Omental fat pad (tissue), 4 donors: Measurements from ENCODE around the gene COMMD4. TPM values are rescaled to one million over a fixed set of nuclear protein-coding genes. Genes with fewer than 3 reads are reported as not detected.
"Not testable (repeated sequence)": the region's sequence is repeated elsewhere in the genome, so short reads cannot be mapped to it uniquely, and the experiment has no call there.

Experiments
- ATAC-seq: fragments of 150-250 bp; one replicate; pipeline ENCODE4 v1.9.1; 2016; ENCODE audit warnings: mild to moderate bottlenecking, moderate library complexity; ENCODE audit not compliant: low FRiP score
- DNase-seq: peaks from one replicate; pipeline ENCODE4 v3.0.0-alpha.2; 2019; ENCODE audit warnings: low spot score
- CTCF ChIP-seq, 3 donors: fragments of 450-650 bp; IDR thresholded peaks; one replicate each; pipeline ENCODE4 v1.5.1; 2016 to 2017; ENCODE audit warnings: antibody characterized with exemption in 3 of 3, mild to moderate bottlenecking in 3 of 3, moderate library complexity in 2 of 3
- total RNA-seq, 4 donors: library from RNA; depleted of rRNA; stranded (reverse); fragments of >200 nt; gene quantifications; one replicate each; pipeline ENCODE4 v1.1.0, GENCODE V29; 2016

Gene COMMD4
- total RNA-seq = 10 to 100 TPM; 41.4 to 71.6 (median 50.7) TPM

- ATAC-seq (peak; percentile 82), DNase-seq (peak; percentile 99)
- TF ChIP-seq CTCF (IDR thresholded peaks at IDR 0.05) = no peak
Observed at GRCh38 chr15:75335705-75336355, at the start of gene COMMD4. Gene COMMD4, plus strand, starts transcription at chr15:75336063. Its CDS starts 27 bp downstream, at chr15:75336090.

- DNase-seq, ATAC-seq: not testable (repeated sequence)
Observed at GRCh38 chr15:75293660-75294059, 42.2 kb upstream of the COMMD4 start.

- ATAC-seq, DNase-seq: not testable (repeated sequence)
Observed at GRCh38 chr15:75298541-75299310, 37.1 kb upstream of the COMMD4 start.

- DNase-seq = peak; percentile 31
Observed at GRCh38 chr15:75299311-75299688, 36.6 kb upstream of the COMMD4 start.

GRCh38 chr15:75300026-75300425 is 35.8 kb upstream of the COMMD4 start:
- DNase-seq, ATAC-seq: not testable (repeated sequence)

More at GRCh38 chr15:75299311-75299688, 36.6 kb upstream of the COMMD4 start:
- not testable (repeated sequence) for ATAC-seq

- TF ChIP-seq CTCF (IDR thresholded peaks at IDR 0.05) = no peak
- ATAC-seq = no peak
Observed at GRCh38 chr15:75302318-75302717, 33.5 kb upstream of the COMMD4 start.

GRCh38 chr15:75302753-75303152 is 33.1 kb upstream of the COMMD4 start:
- not testable (repeated sequence) for ATAC-seq, DNase-seq

More at GRCh38 chr15:75302318-75302717, 33.5 kb upstream of the COMMD4 start:
- no peak for DNase-seq

- no peak for ATAC-seq
- no peak for DNase-seq
- no peak for TF ChIP-seq CTCF (IDR thresholded peaks at IDR 0.05)
Observed at GRCh38 chr15:75306188-75306587, 29.7 kb upstream of the COMMD4 start.

GRCh38 chr15:75307778-75308390 is 28.0 kb upstream of the COMMD4 start:
- DNase-seq (no peak), ATAC-seq (no peak)
- TF ChIP-seq CTCF (IDR thresholded peaks at IDR 0.05) = no peak
